Neutrophil (primary cell): ENCODE data around the gene FHOD3.

ENCODE experiments used
- H3K27ac ChIP-seq: fragments of 200-600 bp; sonication (generic); 2 replicates; pipeline ENCODE4 v1.5.1; 2016; ENCODE audit warnings: mild to moderate bottlenecking, moderate library complexity
- H3K27me3 ChIP-seq: fragments of 200-600 bp; sonication (generic); 2 replicates; pipeline ENCODE4 v1.6.0; 2016; ENCODE audit warnings: mild to moderate bottlenecking
- H3K36me3 ChIP-seq: fragments of 200-600 bp; sonication (generic); 2 replicates; pipeline ENCODE4 v1.5.1; 2017
- H3K4me1 ChIP-seq, 2 experiments: fragments of 200-600 bp in 1 of 2; sonication (generic) in 1 of 2; 1 replicate in 1 of 2; 2 replicates in 1 of 2; pipeline versions ENCODE4 v1.5.1 to v1.6.1; 2013 to 2016; ENCODE audit warnings: low read depth in 1 of 2, low read length in 1 of 2, mild to moderate bottlenecking in 1 of 2, moderate library complexity in 1 of 2; ENCODE audit not compliant: control insufficient read depth in 1 of 2, insufficient read depth in 1 of 2
- H3K4me3 ChIP-seq, 2 experiments: fragments of 200-600 bp in 1 of 2; sonication (generic) in 1 of 2; 1 replicate in 1 of 2; 2 replicates in 1 of 2; pipeline ENCODE4 v1.5.1; 2013 to 2016; ENCODE audit warnings: low read depth in 1 of 2, low read length in 1 of 2, mild to moderate bottlenecking in 1 of 2, moderate library complexity in 1 of 2
- H3K9me3 ChIP-seq: fragments of 200-600 bp; sonication (generic); 2 replicates; pipeline ENCODE4 v1.5.1; 2016
- TF ChIP-seq, protein P1 (sequence below): fragments of 200-600 bp; sonication (generic); IDR thresholded peaks from 2 replicates; pipeline ENCODE4 v1.5.1; 2016; ENCODE audit warnings: antibody characterized with exemption

FHOD3 gene

DNA sequence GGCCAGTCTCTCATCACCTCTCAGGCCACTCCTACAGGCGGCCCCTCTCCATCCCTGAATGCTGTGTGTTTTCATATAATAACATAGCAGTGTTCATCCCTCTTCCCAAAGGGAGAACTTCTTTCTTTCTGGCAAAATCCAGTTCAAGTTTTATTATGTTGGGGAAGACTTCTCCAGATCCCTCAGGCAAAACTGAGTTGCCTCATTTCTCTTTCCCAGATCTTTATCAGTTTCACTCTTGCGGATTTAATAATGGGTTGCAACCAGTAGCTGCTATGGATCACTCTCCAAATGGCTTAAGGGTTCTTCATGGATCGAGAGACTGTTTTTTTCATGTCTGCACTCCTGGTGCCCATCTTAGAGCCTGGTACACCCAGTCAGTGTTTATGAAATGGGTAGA is 129.9 kb downstream of the FHOD3 start:
- H3K4me1 ChIP-seq = no peaks in the 10 kb centered on the region
- no peaks in the 10 kb centered on the region for H3K9me3 ChIP-seq
- no peaks in the 10 kb centered on the region for H3K27me3 ChIP-seq
- no peak overlapping the region for H3K27ac ChIP-seq
- TF ChIP-seq, protein P1, sequence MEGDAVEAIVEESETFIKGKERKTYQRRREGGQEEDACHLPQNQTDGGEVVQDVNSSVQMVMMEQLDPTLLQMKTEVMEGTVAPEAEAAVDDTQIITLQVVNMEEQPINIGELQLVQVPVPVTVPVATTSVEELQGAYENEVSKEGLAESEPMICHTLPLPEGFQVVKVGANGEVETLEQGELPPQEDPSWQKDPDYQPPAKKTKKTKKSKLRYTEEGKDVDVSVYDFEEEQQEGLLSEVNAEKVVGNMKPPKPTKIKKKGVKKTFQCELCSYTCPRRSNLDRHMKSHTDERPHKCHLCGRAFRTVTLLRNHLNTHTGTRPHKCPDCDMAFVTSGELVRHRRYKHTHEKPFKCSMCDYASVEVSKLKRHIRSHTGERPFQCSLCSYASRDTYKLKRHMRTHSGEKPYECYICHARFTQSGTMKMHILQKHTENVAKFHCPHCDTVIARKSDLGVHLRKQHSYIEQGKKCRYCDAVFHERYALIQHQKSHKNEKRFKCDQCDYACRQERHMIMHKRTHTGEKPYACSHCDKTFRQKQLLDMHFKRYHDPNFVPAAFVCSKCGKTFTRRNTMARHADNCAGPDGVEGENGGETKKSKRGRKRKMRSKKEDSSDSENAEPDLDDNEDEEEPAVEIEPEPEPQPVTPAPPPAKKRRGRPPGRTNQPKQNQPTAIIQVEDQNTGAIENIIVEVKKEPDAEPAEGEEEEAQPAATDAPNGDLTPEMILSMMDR = no peak
- H3K36me3 ChIP-seq = no peaks in the 10 kb centered on the region
- no peak overlapping the region for H3K4me3 ChIP-seq

DNA sequence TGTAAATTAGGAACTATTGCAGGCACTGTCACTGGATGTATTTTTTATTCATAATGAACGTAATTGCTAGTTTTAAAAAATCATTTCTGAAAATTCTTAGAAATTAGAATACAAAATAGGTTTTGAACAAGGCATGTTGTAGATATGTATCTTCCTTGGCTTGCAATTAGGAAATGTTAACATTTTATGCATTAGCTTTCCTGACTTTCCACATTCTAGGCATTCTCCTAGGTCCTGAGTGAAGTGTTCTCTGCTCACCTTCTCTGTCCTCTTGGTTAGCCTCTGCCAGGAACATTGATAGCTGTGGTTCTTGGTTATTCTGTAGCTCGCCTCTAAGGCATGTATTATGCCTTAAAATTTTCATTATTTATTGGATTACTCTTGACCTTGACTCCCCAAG is 130.3 kb downstream of the FHOD3 start:
- Histone ChIP-seq H3K4me3 (no peak overlapping the region), H3K27me3 (no peaks in the 10 kb centered on the region), H3K9me3 (no peaks in the 10 kb centered on the region), H3K36me3 (no peaks in the 10 kb centered on the region), H3K27ac (no peak overlapping the region), H3K4me1 (no peaks in the 10 kb centered on the region)
- TF ChIP-seq, protein P1 = no peak

DNA sequence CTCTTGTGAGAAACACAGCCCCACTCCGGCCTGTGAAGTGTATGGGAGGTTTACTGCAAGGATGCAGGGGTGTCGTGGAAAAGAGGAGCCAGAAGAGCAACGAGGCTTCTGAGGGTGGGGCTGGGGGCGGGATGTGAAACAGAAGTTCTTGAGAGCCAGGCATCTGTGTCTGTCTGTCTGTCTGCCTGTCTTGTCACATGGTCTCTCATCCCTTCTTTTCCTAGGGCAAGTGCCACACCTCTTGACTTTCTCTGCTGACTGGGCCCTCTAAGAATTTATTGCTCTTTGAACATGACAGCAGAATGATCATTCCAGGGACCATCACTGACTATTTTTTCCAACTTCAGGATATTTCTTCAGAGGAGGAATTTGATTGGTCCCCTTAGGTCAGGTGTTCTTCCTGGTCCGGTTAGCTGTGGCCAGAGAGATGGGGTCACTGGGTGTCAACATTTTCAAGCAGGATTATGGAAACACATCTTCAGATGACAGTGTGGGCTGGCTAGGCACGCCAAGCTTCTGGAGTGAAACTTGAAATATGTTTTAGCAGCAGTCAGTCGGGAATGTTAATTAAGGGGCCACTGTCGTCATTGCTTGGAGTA is 131.0 kb downstream of the FHOD3 start:
- no peaks in the 10 kb centered on the region for H3K36me3 ChIP-seq
- H3K27me3 ChIP-seq = no peaks in the 10 kb centered on the region
- TF ChIP-seq, protein P1 = no peak
- H3K9me3 ChIP-seq = no peaks in the 10 kb centered on the region
- no peak overlapping the region for H3K4me3 ChIP-seq
- H3K27ac ChIP-seq = no peak overlapping the region
- H3K4me1 ChIP-seq = no peaks in the 10 kb centered on the region

DNA sequence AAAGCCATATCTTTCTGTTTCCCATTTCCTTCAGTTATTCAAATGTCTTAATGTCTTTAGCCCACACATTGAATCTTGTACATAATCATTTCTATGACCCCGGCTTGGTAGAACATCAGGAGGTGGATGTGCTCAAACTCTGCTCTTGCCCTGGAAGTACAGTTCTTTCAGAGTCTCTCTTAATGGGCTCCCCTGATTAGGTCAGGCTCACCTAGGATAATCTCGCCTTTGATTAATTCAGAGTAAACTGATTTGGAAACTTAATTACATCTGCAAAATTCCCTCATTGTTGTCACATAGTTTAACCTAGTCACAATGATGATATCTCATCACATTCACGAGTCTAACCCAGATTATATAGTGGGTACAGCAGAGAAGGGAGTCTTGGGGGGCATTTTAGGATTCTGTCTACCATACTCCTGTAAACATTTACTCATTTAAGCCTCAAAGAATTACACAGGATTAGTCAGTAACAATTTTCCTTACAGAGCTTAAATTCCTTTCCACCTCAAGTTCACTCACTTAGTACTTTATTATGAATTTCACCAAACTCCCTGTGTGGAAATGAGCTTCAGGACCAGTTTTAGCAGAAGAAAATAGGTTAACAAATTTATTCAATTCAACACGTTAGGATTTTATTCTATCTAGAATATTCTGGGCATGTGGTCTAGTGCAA is 135.5 kb downstream of the FHOD3 start:
- H3K4me1 ChIP-seq = no peaks in the 10 kb centered on the region
- no peaks in the 10 kb centered on the region for H3K9me3 ChIP-seq
- H3K27ac ChIP-seq = no peak overlapping the region
- no peaks in the 10 kb centered on the region for H3K27me3 ChIP-seq
- no peak overlapping the region for H3K4me3 ChIP-seq
- H3K36me3 ChIP-seq = no peaks in the 10 kb centered on the region
- TF ChIP-seq, protein P1 = no peak

DNA sequence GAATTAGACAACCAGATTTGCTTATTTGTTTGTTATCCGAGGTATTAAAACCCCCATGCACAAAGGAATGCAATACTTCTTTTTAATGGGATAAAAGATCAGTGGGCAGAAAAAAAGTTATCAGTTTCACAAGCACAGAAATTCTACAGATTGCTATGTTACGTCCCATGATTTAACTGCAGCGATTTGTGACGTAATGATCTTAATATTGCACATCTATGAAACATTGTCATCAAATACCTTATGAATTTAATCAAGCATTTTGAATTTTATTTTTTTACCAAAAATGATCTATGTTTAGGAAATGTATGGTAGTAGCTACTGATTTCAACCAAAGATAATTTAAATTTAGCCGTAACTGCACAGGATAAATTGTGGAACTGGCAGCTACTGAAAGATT is 138.9 kb downstream of the FHOD3 start:
- H3K4me3 ChIP-seq = no peak overlapping the region
- peaks cover 15% of the 10 kb centered on the region for H3K27me3 ChIP-seq
- no peaks in the 10 kb centered on the region for H3K4me1 ChIP-seq
- H3K9me3 ChIP-seq = no peaks in the 10 kb centered on the region
- TF ChIP-seq, protein P1 = no peak
- no peaks in the 10 kb centered on the region for H3K36me3 ChIP-seq
- no peak overlapping the region for H3K27ac ChIP-seq
